ENCODE data around the gene PRH1.

PRH1 gene

GRCh38 chr12:10884086-10884725, at the start of gene PRH1:
Gene PRH1 (minus strand): TSS chr12:10884255. CDS start chr12:10884217, 38 bp downstream.
- DNase-seq: no peak

GRCh38 chr12:10928746-10929286, 44.8 kb upstream of the PRH1 start, which contains the start of gene PRH2:
Gene PRH2 (plus strand): TSS chr12:10929236. CDS start chr12:10929274, 38 bp downstream.
- DNase-seq: no peak

- DNase-seq: no peak
Measured at GRCh38 chr12:10926269-10926668, 42.2 kb upstream of the PRH1 start.

GRCh38 chr12:10919809-10920208, 35.8 kb upstream of the PRH1 start:
- no peak for DNase-seq

GRCh38 chr12:10910380-10910779, 26.3 kb upstream of the PRH1 start:
- no peak for DNase-seq

GRCh38 chr12:10909462-10909861, 25.4 kb upstream of the PRH1 start, which contains the start of gene TAS2R13:
Gene TAS2R13 (minus strand): TSS chr12:10909562. CDS start chr12:10909298, 264 bp downstream.
- DNase-seq: no peak

GRCh38 chr12:10904686-10905085, 20.6 kb upstream of the PRH1 start:
- no peak for DNase-seq

- no peak for DNase-seq
Measured at GRCh38 chr12:10901427-10901826, 17.4 kb upstream of the PRH1 start.

GRCh38 chr12:10900972-10901371, 16.9 kb upstream of the PRH1 start:
- no peak for DNase-seq

GRCh38 chr12:10900530-10900929, 16.5 kb upstream of the PRH1 start:
- DNase-seq: no peak

- DNase-seq: no peak
Measured at GRCh38 chr12:10896854-10897253, 12.8 kb upstream of the PRH1 start.

- no peak for DNase-seq
Measured at GRCh38 chr12:10891937-10892336, 7.9 kb upstream of the PRH1 start.

- no peak for DNase-seq
Measured at GRCh38 chr12:10889226-10889625, 5.2 kb upstream of the PRH1 start.

GRCh38 chr12:10873378-10873777, 10.7 kb downstream of the PRH1 start:
- DNase-seq: no peak

GRCh38 chr12:10867381-10867780, 16.7 kb downstream of the PRH1 start:
- no peak for DNase-seq

- no peak for DNase-seq
Measured at GRCh38 chr12:10863512-10864218, 20.4 kb downstream of the PRH1 start.

GRCh38 chr12:10861366-10861765, 22.7 kb downstream of the PRH1 start:
- DNase-seq: no peak

- no peak for DNase-seq
Measured at GRCh38 chr12:10855807-10856206, 28.2 kb downstream of the PRH1 start.

GRCh38 chr12:10853776-10854175, 30.3 kb downstream of the PRH1 start:
- DNase-seq: no peak

GRCh38 chr12:10851243-10851858, 32.7 kb downstream of the PRH1 start:
- no peak for DNase-seq

GRCh38 chr12:10849425-10849878, 34.6 kb downstream of the PRH1 start, which contains the start of gene PRR4:
Gene PRR4 (minus strand): TSS chr12:10849475. CDS start chr12:10849437, 38 bp downstream.
- no peak for DNase-seq

GRCh38 chr12:10847744-10848143, 36.3 kb downstream of the PRH1 start:
- DNase-seq: no peak

GRCh38 chr12:10842862-10843261, 41.2 kb downstream of the PRH1 start:
- no peak for DNase-seq

All from activated CD4-positive, alpha-beta T cell treated with anti-CD3 and anti-CD28 coated beads for 1 hour (primary cell).